HepG2 (cell line): ENCODE data around the gene DAB2. TPM values are rescaled to one million over a fixed set of nuclear protein-coding genes. Genes with fewer than 3 reads are reported as not detected.

Experiments
- ATAC-seq: fragments of 200-7000 bp; cut with Tn5 transposase; 3 replicates; pipeline ENCODE4 v1.9.1; 2020; ENCODE audit warnings: mild to moderate bottlenecking, moderate library complexity
- BruUV-seq: library from RNA; stranded (reverse); fragments of 400-500 nt; replicated peaks from 2 replicates; lab custom pipeline; 2021; lab: Mats Ljungman, UMichigan
- CTCF ChIA-PET: fragments of 300-600 bp; formaldehyde crosslinking; extraction: SDS; loops from one replicate; lab custom pipeline; 2021; ENCODE audit warnings: low total read pairs, inconsistent platforms, low intra/inter-chr PET ratio; lab: Yijun Ruan, JAX
- POLR2A ChIA-PET: fragments of 350-600 bp; sonication (Branson Sonifier 250); formaldehyde crosslinking; loops from one replicate; lab custom pipeline; 2020; ENCODE audit warnings: antibody characterized with exemption, inconsistent platforms; lab: Yijun Ruan, JAX
- DNase-seq: peaks from one replicate; pipeline ENCODE4 v3.0.0-alpha.2; 2015; ENCODE audit warnings: low spot score
- FAIRE-seq: peaks from 3 replicates; lab custom pipeline; 2011; peaks lifted over from hg19 to GRCh38; lab: Jason Lieb, UNC
- H2AFZ ChIP-seq: one replicate; pipeline ENCODE4 v1.6.1; 2011; ENCODE audit warnings: low read length, inconsistent platforms
- H3K27ac ChIP-seq: fragments of 300-600 bp; 3 replicates; pipeline ENCODE4 v1.8.0; 2011; ENCODE audit warnings: mixed run types, mild to moderate bottlenecking, mixed read lengths, low read length, inconsistent platforms; ENCODE audit not compliant: insufficient read depth; ENCODE audit errors: extremely low read length
- H3K27me3 ChIP-seq, 2 experiments: fragments of 200-600 bp in 1 of 2; 2 replicates in 1 of 2; 3 replicates in 1 of 2; pipeline versions ENCODE4 v1.6.0 to v1.8.0; 2011; ENCODE audit warnings: low read length in 2 of 2, mild to moderate bottlenecking in 2 of 2, moderate library complexity in 2 of 2, inconsistent platforms in 1 of 2; ENCODE audit not compliant: insufficient read depth in 2 of 2, control insufficient read depth in 1 of 2
- H3K36me3 ChIP-seq, 2 experiments: fragments of 200-600 bp in 1 of 2; replicated peaks in 1 of 2; 2 replicates in 1 of 2; 3 replicates in 1 of 2; pipeline versions ENCODE4 v1.5.1 to v1.8.0; 2011; ENCODE audit warnings: low read length in 2 of 2, inconsistent platforms in 1 of 2; ENCODE audit not compliant: insufficient read depth in 2 of 2, control insufficient read depth in 1 of 2
- H3K4me1 ChIP-seq: 2 replicates; pipeline ENCODE4 v1.5.1; 2012; ENCODE audit warnings: low read length, inconsistent platforms; ENCODE audit not compliant: insufficient read depth
- H3K4me2 ChIP-seq: 2 replicates; pipeline ENCODE4 v1.6.0; 2011; ENCODE audit warnings: low read depth, low read length, inconsistent platforms
- H3K4me3 ChIP-seq, 3 experiments: fragments of 200-600 bp in 1 of 3; sonication (generic), shearing (Covaris generic) in 1 of 3; replicated peaks in 1 of 3; 2 replicates each; pipeline ENCODE4 v1.5.1; 2011 to 2016; ENCODE audit warnings: low read length in 3 of 3, inconsistent platforms in 2 of 3, low read depth in 2 of 3, mild to moderate bottlenecking in 2 of 3, control low read depth in 1 of 3, mixed read lengths in 1 of 3; ENCODE audit not compliant: insufficient read depth in 1 of 3
- H3K79me2 ChIP-seq: one replicate; pipeline ENCODE4 v1.6.1; 2011; ENCODE audit warnings: low read length, inconsistent platforms; ENCODE audit not compliant: insufficient read depth
- H3K9ac ChIP-seq: 2 replicates; pipeline ENCODE4 v1.6.0; 2011; ENCODE audit warnings: mild to moderate bottlenecking, low read depth, low read length, inconsistent platforms; ENCODE audit not compliant: insufficient read depth
- H3K9me3 ChIP-seq: 2 replicates; pipeline ENCODE4 v1.5.1; 2012; ENCODE audit warnings: mild to moderate bottlenecking, low read length
- H4K20me1 ChIP-seq: 2 replicates; pipeline ENCODE4 v1.6.0; 2011; ENCODE audit warnings: inconsistent platforms, mild to moderate bottlenecking, low read length, moderate library complexity; ENCODE audit not compliant: insufficient read depth
- AHR ChIP-seq: IDR thresholded peaks from 2 replicates; pipeline ENCODE4 v1.6.1; 2018; ENCODE audit warnings: missing genetic modification reagents, missing compliant biosample characterization
- ARHGAP35 ChIP-seq: sonication (generic); formaldehyde crosslinking; IDR thresholded peaks from 2 replicates; pipeline ENCODE4 v1.9.0; 2022; ENCODE audit warnings: mild to moderate bottlenecking, inconsistent platforms, moderate library complexity, missing genetic modification reagents, borderline replicate concordance
- BRD4 ChIP-seq: sonication (generic); formaldehyde crosslinking; IDR thresholded peaks from 2 replicates; pipeline ENCODE4 v1.4.0; 2020; ENCODE audit warnings: missing genetic modification reagents
- NKX3-1 ChIP-seq: sonication (generic); formaldehyde crosslinking; IDR thresholded peaks from 2 replicates; pipeline ENCODE4 v1.5.0; 2020; ENCODE audit warnings: missing genetic modification reagents
- RBFOX2 ChIP-seq: fragments of 200-400 bp; formaldehyde crosslinking; IDR thresholded peaks from 2 replicates; pipeline ENCODE4 v1.6.1; 2017; ENCODE audit warnings: low read depth, mild to moderate bottlenecking, low read length
- SIX1 ChIP-seq: sonication (generic); formaldehyde crosslinking; IDR thresholded peaks from 2 replicates; pipeline ENCODE4 v1.4.0; 2020; ENCODE audit warnings: missing genetic modification reagents, borderline replicate concordance
- ZNF451 ChIP-seq: sonication (generic); formaldehyde crosslinking; IDR thresholded peaks from 2 replicates; pipeline ENCODE4 v1.5.0; 2020; ENCODE audit warnings: mild to moderate bottlenecking, missing genetic modification reagents
- ZNF672 ChIP-seq: sonication (generic); formaldehyde crosslinking; IDR thresholded peaks from 2 replicates; pipeline ENCODE4 v1.8.1; 2022; ENCODE audit warnings: missing genetic modification reagents
- ZNF776 ChIP-seq: sonication (generic); formaldehyde crosslinking; IDR thresholded peaks from 2 replicates; pipeline ENCODE4 v1.4.0; 2020; ENCODE audit warnings: mild to moderate bottlenecking, missing genetic modification reagents
- WGBS: methylation state at CpG from one replicate; pipeline ENCODE4 v1.1.6; 2017; ENCODE audit warnings: low lambda C conversion rate; 5-methylcytosine and 5-hydroxymethylcytosine counted together
- in situ Hi-C: cut with HindIII; loops from 2 replicates; pipeline ENCODE4 v1.10.0; 2017; ENCODE audit warnings: low pct_unique_long_range_greater_than_20kb; ENCODE audit not compliant: extremely low pct_ligation_motif_present
- intact Hi-C: fragments of 100-400 bp; cut with micrococcal nuclease; formaldehyde crosslinking; loops from one replicate; pipeline ENCODE4 v1.10.0; 2022; ENCODE audit not compliant: unreplicated experiment
- polyA plus RNA-seq, 8 experiments: library from polyadenylated mRNA; depleted of rRNA in 3 of 8; stranded (reverse) in 7 of 8; unstranded in 1 of 8; fragments of >200 nt; fragmentation: Illumina TruSeq in 4 of 8; extraction: Trizol in 4 of 8; gene quantifications; 2 replicates each; pipeline versions ENCODE4 v1.2.1 to v1.2.3, GENCODE V29; 2011 to 2016; ENCODE audit warnings: low read depth in 4 of 8, missing spikeins in 1 of 8, mixed read lengths in 1 of 8; ENCODE audit not compliant: insufficient read depth in 1 of 8
- total RNA-seq, 5 experiments: library from RNA; depleted of rRNA; stranded (reverse); fragments of >200 nt; fragmentation: Illumina TruSeq; extraction: Trizol; gene quantifications; 2 replicates each; pipeline ENCODE4 v1.2.3, GENCODE V29; 2016; ENCODE audit warnings: low read depth in 1 of 5
- TF ChIP-seq, protein P1 (sequence below): sonication (generic); formaldehyde crosslinking; IDR thresholded peaks from 2 replicates; pipeline ENCODE4 v1.4.0; 2020; ENCODE audit warnings: mild to moderate bottlenecking, missing genetic modification reagents
- TF ChIP-seq, protein P2 (sequence below), 2 experiments: fragments of 450-650 bp in 1 of 2; sonication (generic) in 1 of 2; formaldehyde crosslinking in 1 of 2; IDR thresholded peaks; 2 replicates each; pipeline versions ENCODE4 v1.6.1 to v1.8.0; 2016 to 2022; ENCODE audit warnings: antibody characterized with exemption in 1 of 2, mild to moderate bottlenecking in 1 of 2, missing genetic modification reagents in 1 of 2

DAB2 gene
- total and polyA plus RNA-seq, 2 of the 13 experiments (the other 11 are each of a cell fraction or from before 2014, with no cell fraction given), result 6.4 to 6.5 TPM

GRCh38 chr5:39352951-39353350, 71.8 kb downstream of the DAB2 start:
- no peak overlapping the region for H3K9ac ChIP-seq
- BruUV-seq, result no TSS peak
- no peaks in the 10 kb centered on the region for H3K36me3 ChIP-seq
- H3K4me3 ChIP-seq, result no peak overlapping the region
- 0% methylated on average over 1 of the region's 1 CpG for WGBS
- no peak for DNase-seq
- H3K4me2 ChIP-seq, result no peak overlapping the region
- intact Hi-C loops (no loop called here), in situ Hi-C loops (no loop called here)
- no peaks in the 10 kb centered on the region for H3K79me2 ChIP-seq
- POLR2A ChIA-PET, result no interaction called here
- H3K9me3 ChIP-seq, result peaks cover 4% of the 10 kb centered on the region; the same call in 1 of the 2 replicates
- H3K4me1 ChIP-seq, result no peaks in the 10 kb centered on the region
- no peaks in the 10 kb centered on the region for H3K27me3 ChIP-seq
- CTCF ChIA-PET, result no interaction called here
- H4K20me1 ChIP-seq, result no peaks in the 10 kb centered on the region
- no peak overlapping the region for H3K27ac ChIP-seq
- ATAC-seq, result no peak
- no peak overlapping the region for H2AFZ ChIP-seq
- TF ChIP-seq NKX3-1 (CRISPR knock-in tag), result no peak
- TF ChIP-seq ZNF672, result no peak
- no peak for TF ChIP-seq AHR (CRISPR knock-in tag)
- no peak for TF ChIP-seq BRD4 (CRISPR knock-in tag)
- no peak for TF ChIP-seq RBFOX2
- no peak for TF ChIP-seq ARHGAP35
- no peak for TF ChIP-seq ZNF451
- TF ChIP-seq, protein P1, sequence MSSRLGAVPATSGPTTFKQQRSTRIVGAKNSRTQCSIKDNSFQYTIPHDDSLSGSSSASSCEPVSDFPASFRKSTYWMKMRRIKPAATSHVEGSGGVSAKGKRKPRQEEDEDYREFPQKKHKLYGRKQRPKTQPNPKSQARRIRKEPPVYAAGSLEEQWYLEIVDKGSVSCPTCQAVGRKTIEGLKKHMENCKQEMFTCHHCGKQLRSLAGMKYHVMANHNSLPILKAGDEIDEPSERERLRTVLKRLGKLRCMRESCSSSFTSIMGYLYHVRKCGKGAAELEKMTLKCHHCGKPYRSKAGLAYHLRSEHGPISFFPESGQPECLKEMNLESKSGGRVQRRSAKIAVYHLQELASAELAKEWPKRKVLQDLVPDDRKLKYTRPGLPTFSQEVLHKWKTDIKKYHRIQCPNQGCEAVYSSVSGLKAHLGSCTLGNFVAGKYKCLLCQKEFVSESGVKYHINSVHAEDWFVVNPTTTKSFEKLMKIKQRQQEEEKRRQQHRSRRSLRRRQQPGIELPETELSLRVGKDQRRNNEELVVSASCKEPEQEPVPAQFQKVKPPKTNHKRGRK (CRISPR knock-in tag), result no peak
- TF ChIP-seq, protein P2, sequence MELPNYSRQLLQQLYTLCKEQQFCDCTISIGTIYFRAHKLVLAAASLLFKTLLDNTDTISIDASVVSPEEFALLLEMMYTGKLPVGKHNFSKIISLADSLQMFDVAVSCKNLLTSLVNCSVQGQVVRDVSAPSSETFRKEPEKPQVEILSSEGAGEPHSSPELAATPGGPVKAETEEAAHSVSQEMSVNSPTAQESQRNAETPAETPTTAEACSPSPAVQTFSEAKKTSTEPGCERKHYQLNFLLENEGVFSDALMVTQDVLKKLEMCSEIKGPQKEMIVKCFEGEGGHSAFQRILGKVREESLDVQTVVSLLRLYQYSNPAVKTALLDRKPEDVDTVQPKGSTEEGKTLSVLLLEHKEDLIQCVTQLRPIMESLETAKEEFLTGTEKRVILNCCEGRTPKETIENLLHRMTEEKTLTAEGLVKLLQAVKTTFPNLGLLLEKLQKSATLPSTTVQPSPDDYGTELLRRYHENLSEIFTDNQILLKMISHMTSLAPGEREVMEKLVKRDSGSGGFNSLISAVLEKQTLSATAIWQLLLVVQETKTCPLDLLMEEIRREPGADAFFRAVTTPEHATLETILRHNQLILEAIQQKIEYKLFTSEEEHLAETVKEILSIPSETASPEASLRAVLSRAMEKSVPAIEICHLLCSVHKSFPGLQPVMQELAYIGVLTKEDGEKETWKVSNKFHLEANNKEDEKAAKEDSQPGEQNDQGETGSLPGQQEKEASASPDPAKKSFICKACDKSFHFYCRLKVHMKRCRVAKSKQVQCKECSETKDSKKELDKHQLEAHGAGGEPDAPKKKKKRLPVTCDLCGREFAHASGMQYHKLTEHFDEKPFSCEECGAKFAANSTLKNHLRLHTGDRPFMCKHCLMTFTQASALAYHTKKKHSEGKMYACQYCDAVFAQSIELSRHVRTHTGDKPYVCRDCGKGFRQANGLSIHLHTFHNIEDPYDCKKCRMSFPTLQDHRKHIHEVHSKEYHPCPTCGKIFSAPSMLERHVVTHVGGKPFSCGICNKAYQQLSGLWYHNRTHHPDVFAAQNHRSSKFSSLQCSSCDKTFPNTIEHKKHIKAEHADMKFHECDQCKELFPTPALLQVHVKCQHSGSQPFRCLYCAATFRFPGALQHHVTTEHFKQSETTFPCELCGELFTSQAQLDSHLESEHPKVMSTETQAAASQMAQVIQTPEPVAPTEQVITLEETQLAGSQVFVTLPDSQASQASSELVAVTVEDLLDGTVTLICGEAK (IDR thresholded peaks at IDR 0.05), result no peak
- TF ChIP-seq, protein P2 (CRISPR knock-in tag; IDR thresholded peaks at IDR 0.05), result no peak
- no peak for TF ChIP-seq SIX1
- no peak for TF ChIP-seq ZNF776 (CRISPR knock-in tag)
- no peak for FAIRE-seq
